H1 (cell line): ENCODE data around the gene CPEB3.

Experiments
- CEBPB ChIP-seq: IDR thresholded peaks from 2 replicates; pipeline ENCODE4 v1.6.1; 2012; ENCODE audit warnings: low read depth, low read length
- CTCF ChIP-seq, 3 experiments: IDR thresholded peaks; 1 replicate in 2 of 3; 2 replicates in 1 of 3; pipeline versions ENCODE4 v1.5.1 to v1.6.1; 2011; ENCODE audit warnings: low read length in 3 of 3, mild to moderate bottlenecking in 3 of 3, inconsistent platforms in 2 of 3, low read depth in 1 of 3, moderate library complexity in 1 of 3; ENCODE audit not compliant: insufficient read depth in 1 of 3; ENCODE audit errors: control extremely low read depth in 1 of 3
- EP300 ChIP-seq, 2 experiments: IDR thresholded peaks; 1 replicate in 1 of 2; 2 replicates in 1 of 2; pipeline ENCODE4 v1.6.1; 2011 to 2012; ENCODE audit warnings: low read depth in 2 of 2, low read length in 2 of 2, mild to moderate bottlenecking in 2 of 2, borderline replicate concordance in 1 of 2, inconsistent platforms in 1 of 2, moderate library complexity in 1 of 2
- MAFK ChIP-seq: IDR thresholded peaks from 2 replicates; pipeline ENCODE4 v1.6.1; 2012; ENCODE audit warnings: low read depth, mild to moderate bottlenecking, improper control_type of control experiment, low read length
- POLR2AphosphoS5 ChIP-seq: IDR thresholded peaks from 2 replicates; pipeline ENCODE4 v1.6.1; 2011; ENCODE audit warnings: low read depth, low read length

- TF ChIP-seq CEBPB (no peak), MAFK (no peak), CTCF (IDR thresholded peaks at IDR 0.05; ENCODE audit: control extremely low read depth in 1 of 3, insufficient read depth in 1 of 3, low read depth in 1 of 3, low read length in 3 of 3) (no peak), POLR2AphosphoS5 (no peak), EP300 (IDR thresholded peaks at IDR 0.05; ENCODE audit: borderline replicate concordance in 1 of 2, low read depth in 2 of 2, low read length in 2 of 2) (no peak)
Observed at GRCh38 chr10:92001995-92002394, 288.9 kb downstream of the CPEB3 start.
